Dendritic cell treated with granulocyte-macrophage colony-stimulating factor and Interleukin-4, amounts not matched to agents 40 ng/mL and 50 ng/mL, for 4 days (primary cell): Measurements from ENCODE around the gene BASP1.
"Not testable (repeated sequence)": the region's sequence is repeated elsewhere in the genome, so short reads cannot be mapped to it uniquely, and the experiment has no call there.

Source experiments
- H3K27ac Mint-ChIP-seq: one replicate; pipeline ENCODE4 v1.8.0; 2022; ENCODE audit warnings: mild to moderate bottlenecking, mixed read lengths
- H3K27me3 Mint-ChIP-seq: one replicate; pipeline ENCODE4 v1.8.0; 2022; ENCODE audit warnings: mild to moderate bottlenecking, mixed read lengths
- H3K36me3 Mint-ChIP-seq: one replicate; pipeline ENCODE4 v1.8.0; 2022; ENCODE audit warnings: low read depth, mixed read lengths
- H3K4me1 Mint-ChIP-seq: one replicate; pipeline ENCODE4 v1.8.0; 2022; ENCODE audit warnings: low read depth, mixed read lengths
- H3K4me3 Mint-ChIP-seq: one replicate; pipeline ENCODE4 v1.8.0; 2022; ENCODE audit warnings: mild to moderate bottlenecking, moderate library complexity, mixed read lengths
- H3K9me3 Mint-ChIP-seq: one replicate; pipeline ENCODE4 v1.8.0; 2022; ENCODE audit warnings: mixed read lengths
- intact Hi-C: fragments of 100-400 bp; cut with micrococcal nuclease; formaldehyde crosslinking; loops from one replicate; pipeline ENCODE4 v1.15.0; 2022

BASP1 gene

GRCh38 chr5:17185773-17186172 lies 31.7 kb upstream of the BASP1 start:
- Mint-ChIP-seq H3K27me3 (peaks cover 2% of the 10 kb centered on the region), H3K9me3 (no peaks in the 10 kb centered on the region), H3K4me3 (no peak overlapping the region), H3K36me3 (no peaks in the 10 kb centered on the region), H3K4me1 (no peaks in the 10 kb centered on the region), H3K27ac (no peak overlapping the region)
- intact Hi-C loops: loop anchor here (10.0 kb wide), 1 partner anchor 701 kb away; no protein-coding TSS in a partner anchor

- intact Hi-C loops: loop anchor here (10.0 kb wide), 1 partner anchor 701 kb away; no protein-coding TSS in a partner anchor
- H3K36me3 Mint-ChIP-seq: no peaks in the 10 kb centered on the region
Observed at GRCh38 chr5:17186256-17186655, 31.2 kb upstream of the BASP1 start.

GRCh38 chr5:17187011-17187785 lies 30.2 kb upstream of the BASP1 start:
- Mint-ChIP-seq H3K9me3 (no peaks in the 10 kb centered on the region), H3K4me1 (no peaks in the 10 kb centered on the region), H3K27me3 (peaks cover 2% of the 10 kb centered on the region), H3K36me3 (no peaks in the 10 kb centered on the region), H3K27ac (no peak overlapping the region), H3K4me3 (no peak overlapping the region)
- intact Hi-C loops: loop anchor here (10.0 kb wide), 1 partner anchor 702 kb away; no protein-coding TSS in a partner anchor

More at GRCh38 chr5:17186256-17186655, 31.2 kb upstream of the BASP1 start:
- Mint-ChIP-seq H3K4me3 (no peak overlapping the region), H3K9me3 (no peaks in the 10 kb centered on the region), H3K27me3 (peaks cover 2% of the 10 kb centered on the region), H3K4me1 (no peaks in the 10 kb centered on the region), H3K27ac (no peak overlapping the region)

GRCh38 chr5:17187786-17188170 lies 29.7 kb upstream of the BASP1 start:
- intact Hi-C loops: loop anchor here (10.0 kb wide), 1 partner anchor 703 kb away; no protein-coding TSS in a partner anchor
- Mint-ChIP-seq H3K36me3 (no peaks in the 10 kb centered on the region), H3K9me3 (no peaks in the 10 kb centered on the region), H3K4me3 (no peak overlapping the region), H3K27ac (no peak overlapping the region), H3K27me3 (peaks cover 2% of the 10 kb centered on the region), H3K4me1 (no peaks in the 10 kb centered on the region)

GRCh38 chr5:17189381-17190036 lies 27.9 kb upstream of the BASP1 start:
- Mint-ChIP-seq H3K9me3 (no peaks in the 10 kb centered on the region), H3K27ac (no peak overlapping the region), H3K4me1 (no peaks in the 10 kb centered on the region), H3K27me3 (peaks cover 2% of the 10 kb centered on the region), H3K4me3 (no peak overlapping the region), H3K36me3 (no peaks in the 10 kb centered on the region)
- intact Hi-C loops: loop anchor here (1.0 to 10.0 kb wide), 3 partner anchors 255 to 705 kb away; no protein-coding TSS in a partner anchor

GRCh38 chr5:17190242-17190778 lies 27.1 kb upstream of the BASP1 start:
- Mint-ChIP-seq H3K36me3 (no peaks in the 10 kb centered on the region), H3K9me3 (no peaks in the 10 kb centered on the region), H3K27ac (no peak overlapping the region), H3K4me1 (no peaks in the 10 kb centered on the region), H3K27me3 (peaks cover 2% of the 10 kb centered on the region), H3K4me3 (no peak overlapping the region)
- intact Hi-C loops: loop anchor here (1.0 kb wide), 1 partner anchor 399 kb away; no protein-coding TSS in a partner anchor

- Mint-ChIP-seq H3K4me1 (no peaks in the 10 kb centered on the region), H3K36me3 (no peaks in the 10 kb centered on the region), H3K27ac (no peak overlapping the region), H3K27me3 (peaks cover 2% of the 10 kb centered on the region), H3K4me3 (no peak overlapping the region), H3K9me3 (no peaks in the 10 kb centered on the region)
- intact Hi-C loops: loop anchor here (1.0 kb wide), 1 partner anchor 400 kb away; no protein-coding TSS in a partner anchor
Observed at GRCh38 chr5:17190799-17191391, 26.5 kb upstream of the BASP1 start.

GRCh38 chr5:17191574-17191973 lies 25.9 kb upstream of the BASP1 start:
- H3K27me3 Mint-ChIP-seq, intact Hi-C loops, H3K27ac Mint-ChIP-seq, H3K4me3 Mint-ChIP-seq, H3K4me1 Mint-ChIP-seq, H3K9me3 Mint-ChIP-seq, H3K36me3 Mint-ChIP-seq: not testable (repeated sequence)

- Mint-ChIP-seq H3K27ac (no peak overlapping the region), H3K9me3 (no peaks in the 10 kb centered on the region), H3K27me3 (peaks cover 2% of the 10 kb centered on the region), H3K4me1 (no peaks in the 10 kb centered on the region), H3K4me3 (no peak overlapping the region), H3K36me3 (no peaks in the 10 kb centered on the region)
- intact Hi-C loops: no loop called here
Observed at GRCh38 chr5:17192191-17192590, 25.2 kb upstream of the BASP1 start.

- Mint-ChIP-seq H3K4me1 (no peaks in the 10 kb centered on the region), H3K4me3 (no peak overlapping the region), H3K27ac (no peak overlapping the region), H3K9me3 (no peaks in the 10 kb centered on the region), H3K27me3 (no peaks in the 10 kb centered on the region), H3K36me3 (no peaks in the 10 kb centered on the region)
- intact Hi-C loops: no loop called here
Observed at GRCh38 chr5:17196024-17196423, 21.4 kb upstream of the BASP1 start.

- Mint-ChIP-seq H3K27me3 (no peaks in the 10 kb centered on the region), H3K27ac (no peak overlapping the region), H3K4me1 (no peaks in the 10 kb centered on the region), H3K36me3 (no peaks in the 10 kb centered on the region), H3K9me3 (no peaks in the 10 kb centered on the region), H3K4me3 (no peak overlapping the region)
- intact Hi-C loops: no loop called here
Observed at GRCh38 chr5:17196697-17197096, 20.7 kb upstream of the BASP1 start.

- H3K36me3 Mint-ChIP-seq: no peaks in the 10 kb centered on the region
- intact Hi-C loops: loop anchor here (1.0 to 5.0 kb wide), 2 partner anchors 412 to 711 kb away; no protein-coding TSS in a partner anchor
- H3K27ac Mint-ChIP-seq: no peak overlapping the region
- no peaks in the 10 kb centered on the region for H3K4me1 Mint-ChIP-seq
- H3K9me3 Mint-ChIP-seq: no peaks in the 10 kb centered on the region
- peaks cover 10% of the 10 kb centered on the region for H3K27me3 Mint-ChIP-seq
- H3K4me3 Mint-ChIP-seq: no peak overlapping the region
Observed at GRCh38 chr5:17203329-17204132, 13.9 kb upstream of the BASP1 start.

GRCh38 chr5:17204133-17204489 lies 13.3 kb upstream of the BASP1 start:
- H3K27me3 Mint-ChIP-seq: peaks cover 10% of the 10 kb centered on the region
- peaks cover 5% of the 10 kb centered on the region for H3K9me3 Mint-ChIP-seq
- intact Hi-C loops: loop anchor here (5.0 kb wide), 1 partner anchor 712 kb away; no protein-coding TSS in a partner anchor
- no peaks in the 10 kb centered on the region for H3K36me3 Mint-ChIP-seq
- H3K4me1 Mint-ChIP-seq: no peaks in the 10 kb centered on the region
- no peak overlapping the region for H3K4me3 Mint-ChIP-seq
- no peak overlapping the region for H3K27ac Mint-ChIP-seq
